ENCODE measurements around the gene SKIDA1. TPM values are rescaled to one million over a fixed set of nuclear protein-coding genes. Genes with fewer than 3 reads are reported as not detected.

The SKIDA1 gene
- total and polyA plus RNA-seq, 2 donors (not counting 1 experiment from before 2014, with no cell fraction given): 0.28 to 0.50 TPM

GRCh38 chr10:21532694-21533466 is 7.4 kb upstream of the SKIDA1 start:
- Histone ChIP-seq H3K36me3 (ENCODE audit: control insufficient read depth, insufficient read depth, low read length) (no peaks in the 10 kb centered on the region), H3K9ac (ENCODE audit: insufficient read depth, low read length) (no peak overlapping the region), H4K20me1 (ENCODE audit: control insufficient read depth, extremely low read depth, insufficient read depth, low read length) (no peaks in the 10 kb centered on the region), H2AFZ (ENCODE audit: low read length) (peak overlapping the region; percentile 83), H3K9me3 (ENCODE audit: control insufficient read depth, insufficient read depth, low read depth, low read length) (no peaks in the 10 kb centered on the region), H3K27me3 (ENCODE audit: control insufficient read depth, insufficient read depth, low read length) (no peaks in the 10 kb centered on the region), H3K4me1 (ENCODE audit: control insufficient read depth, extremely low read depth, insufficient read depth, low read length) (peaks cover 6% of the 10 kb centered on the region), H3K79me2 (ENCODE audit: control insufficient read depth, insufficient read depth, low read length) (peaks cover 28% of the 10 kb centered on the region), H3K27ac (ENCODE audit: insufficient read depth, low read length) (peak overlapping the region; percentile 87), H3K4me3 (replicated peaks in 1 of 4; ENCODE audit: control extremely low read depth in 1 of 4, insufficient read depth in 1 of 4, low read depth in 3 of 4, low read length in 4 of 4) (peak overlapping the region; percentile 51 to 70 (median 62)), H3K4me2 (ENCODE audit: extremely low read depth, insufficient read depth, low read length) (peak overlapping the region; percentile 99)
- peak in 1 of 2 donors; percentile 33 for DNase-seq (ENCODE audit: low read depth in 2 of 2)
- TF ChIP-seq CTCF (conservative IDR thresholded peaks at IDR 0.05 in 1 of 2, IDR thresholded peaks at IDR 0.05 in 1 of 2; ENCODE audit: low read depth in 1 of 2, low read length in 2 of 2) (no peak), EZH2 (IDR thresholded peaks at IDR 0.05; ENCODE audit: low read length, missing control alignments) (no peak)

DNA sequence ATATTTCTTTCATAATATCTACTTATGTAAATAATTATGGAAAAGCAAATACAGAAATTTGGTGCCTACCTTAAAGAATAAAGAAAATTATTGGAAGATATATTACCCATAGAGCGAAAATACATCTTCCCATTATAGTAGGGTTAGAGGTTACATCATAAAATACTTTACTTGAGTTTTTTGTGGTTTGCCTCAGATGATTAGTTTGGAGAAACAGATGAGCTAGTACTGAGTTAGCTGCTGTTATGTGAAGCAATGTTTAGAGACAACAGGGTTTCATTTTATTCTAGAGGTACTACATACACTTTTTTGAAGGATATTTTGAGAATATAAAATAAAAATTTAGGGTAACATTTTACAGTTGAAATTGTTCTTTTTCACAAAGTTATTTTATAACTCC is 5.7 kb upstream of the SKIDA1 start:
- Histone ChIP-seq H3K9ac (ENCODE audit: insufficient read depth, low read length) (no peak overlapping the region), H4K20me1 (ENCODE audit: control insufficient read depth, extremely low read depth, insufficient read depth, low read length) (no peaks in the 10 kb centered on the region), H3K36me3 (ENCODE audit: control insufficient read depth, insufficient read depth, low read length) (no peaks in the 10 kb centered on the region), H3K4me1 (ENCODE audit: control insufficient read depth, extremely low read depth, insufficient read depth, low read length) (peaks cover 6% of the 10 kb centered on the region), H3K27ac (ENCODE audit: insufficient read depth, low read length) (no peak overlapping the region), H3K79me2 (ENCODE audit: control insufficient read depth, insufficient read depth, low read length) (peaks cover 13% of the 10 kb centered on the region), H3K9me3 (ENCODE audit: control insufficient read depth, insufficient read depth, low read depth, low read length) (no peaks in the 10 kb centered on the region), H3K4me3 (replicated peaks in 1 of 4; ENCODE audit: control extremely low read depth in 1 of 4, insufficient read depth in 1 of 4, low read depth in 3 of 4, low read length in 4 of 4) (no peak overlapping the region), H2AFZ (ENCODE audit: low read length) (no peak overlapping the region), H3K27me3 (ENCODE audit: control insufficient read depth, insufficient read depth, low read length) (no peaks in the 10 kb centered on the region), H3K4me2 (ENCODE audit: extremely low read depth, insufficient read depth, low read length) (no peak overlapping the region)
- DNase-seq (ENCODE audit: low read depth in 2 of 2): peak; percentile 80 to 85
- TF ChIP-seq EZH2 (IDR thresholded peaks at IDR 0.05; ENCODE audit: low read length, missing control alignments) (no peak), CTCF (conservative IDR thresholded peaks at IDR 0.05 in 1 of 2, IDR thresholded peaks at IDR 0.05 in 1 of 2; ENCODE audit: low read depth in 1 of 2, low read length in 2 of 2) (no peak)

GRCh38 chr10:21530641-21531040 is 5.2 kb upstream of the SKIDA1 start:
- Histone ChIP-seq H2AFZ (ENCODE audit: low read length) (no peak overlapping the region), H3K27ac (ENCODE audit: insufficient read depth, low read length) (no peak overlapping the region), H3K9me3 (ENCODE audit: control insufficient read depth, insufficient read depth, low read depth, low read length) (no peaks in the 10 kb centered on the region), H3K36me3 (ENCODE audit: control insufficient read depth, insufficient read depth, low read length) (no peaks in the 10 kb centered on the region), H4K20me1 (ENCODE audit: control insufficient read depth, extremely low read depth, insufficient read depth, low read length) (no peaks in the 10 kb centered on the region), H3K27me3 (ENCODE audit: control insufficient read depth, insufficient read depth, low read length) (no peaks in the 10 kb centered on the region), H3K9ac (ENCODE audit: insufficient read depth, low read length) (no peak overlapping the region), H3K79me2 (ENCODE audit: control insufficient read depth, insufficient read depth, low read length) (peaks cover 8% of the 10 kb centered on the region), H3K4me1 (ENCODE audit: control insufficient read depth, extremely low read depth, insufficient read depth, low read length) (peaks cover 6% of the 10 kb centered on the region), H3K4me3 (replicated peaks in 1 of 4; ENCODE audit: control extremely low read depth in 1 of 4, insufficient read depth in 1 of 4, low read depth in 3 of 4, low read length in 4 of 4) (no peak overlapping the region), H3K4me2 (ENCODE audit: extremely low read depth, insufficient read depth, low read length) (no peak overlapping the region)
- peak in 1 of 2 donors; percentile 18 for DNase-seq (ENCODE audit: low read depth in 2 of 2)
- TF ChIP-seq CTCF (conservative IDR thresholded peaks at IDR 0.05 in 1 of 2, IDR thresholded peaks at IDR 0.05 in 1 of 2; ENCODE audit: low read depth in 1 of 2, low read length in 2 of 2) (no peak), EZH2 (IDR thresholded peaks at IDR 0.05; ENCODE audit: low read length, missing control alignments) (no peak)
